ENCODE data around the gene TNFRSF1A.

The TNFRSF1A gene

DNA sequence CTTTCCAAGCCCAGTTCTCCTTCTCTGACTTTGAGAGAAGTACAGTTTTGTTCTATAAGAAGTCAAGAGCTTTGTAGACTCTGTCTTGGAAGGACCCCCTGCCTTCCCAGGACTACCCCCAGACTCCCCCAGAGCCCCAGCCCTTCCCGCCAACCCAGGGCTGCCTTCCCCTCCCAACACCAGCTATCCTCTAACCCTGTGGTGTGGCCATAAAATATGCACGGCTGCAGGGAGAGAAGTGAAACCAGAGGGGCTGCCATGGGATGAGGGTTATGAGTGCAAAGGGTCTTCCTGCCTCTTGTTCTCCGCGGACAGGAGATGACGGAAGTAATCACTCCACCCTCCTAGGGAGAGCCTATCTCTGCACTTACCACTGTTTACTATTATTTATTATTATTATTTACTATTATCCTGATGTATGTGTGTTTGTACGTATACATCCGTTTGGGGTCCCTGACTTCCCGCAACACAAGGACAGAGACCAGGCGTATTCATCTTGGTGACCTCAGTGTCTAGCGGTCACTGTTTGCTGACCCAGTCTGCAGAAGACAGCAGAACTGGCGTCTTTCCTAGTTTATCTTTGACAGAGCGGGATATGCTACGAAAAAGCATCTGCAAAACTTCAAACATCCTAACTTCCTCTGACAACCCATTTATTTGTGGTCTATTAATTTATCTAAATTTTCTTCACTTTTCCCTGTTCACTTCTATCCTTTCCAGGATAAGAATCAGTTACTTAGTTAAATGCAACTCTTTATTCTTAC lies 37.0 kb upstream of the TNFRSF1A start:
- DNase-seq (ENCODE audit: insufficient read length, low spot score) (no peak), FAIRE-seq (no peak)

DNA sequence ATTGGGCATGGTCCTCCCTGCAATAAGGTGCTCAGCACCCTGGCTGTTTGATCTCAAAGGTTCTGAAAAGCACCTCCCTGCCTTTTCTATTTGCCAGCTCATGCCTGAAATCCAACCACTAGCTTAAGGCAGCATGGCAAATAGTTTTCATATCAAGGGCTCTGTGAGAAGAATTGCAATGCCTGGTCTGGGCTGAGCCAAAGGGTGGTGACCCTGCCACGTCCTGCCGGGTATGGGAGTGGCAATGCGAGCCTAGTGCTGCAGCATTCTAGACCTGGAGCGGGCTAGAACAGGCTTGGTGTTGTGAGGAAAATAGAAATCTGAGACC lies 35.8 kb upstream of the TNFRSF1A start:
- FAIRE-seq = no peak
- no peak for DNase-seq (ENCODE audit: insufficient read length, low spot score)
- no peak for TF ChIP-seq CTCF (IDR thresholded peaks at IDR 0.05; ENCODE audit: insufficient read depth, missing control alignments)

More for the DNA sequence above, 37.0 kb upstream of the TNFRSF1A start:
- no peak for TF ChIP-seq CTCF (IDR thresholded peaks at IDR 0.05; ENCODE audit: insufficient read depth, missing control alignments)

- no peak for FAIRE-seq
- DNase-seq (ENCODE audit: insufficient read length, low spot score) = no peak
- no peak for TF ChIP-seq CTCF (IDR thresholded peaks at IDR 0.05; ENCODE audit: insufficient read depth, missing control alignments)
Observed at GRCh38 chr12:6376870-6377666, 35.2 kb upstream of the TNFRSF1A start.

GRCh38 chr12:6376079-6376869 lies 34.4 kb upstream of the TNFRSF1A start:
- TF ChIP-seq CTCF (IDR thresholded peaks at IDR 0.05; ENCODE audit: insufficient read depth, missing control alignments) = no peak
- FAIRE-seq = no peak
- DNase-seq (ENCODE audit: insufficient read length, low spot score) = no peak

GRCh38 chr12:6375269-6376078 lies 33.6 kb upstream of the TNFRSF1A start, which contains the start of gene SCNN1A:
TSS of gene SCNN1A (minus strand) at chr12:6375563. CDS start at chr12:6374783, 780 bp downstream.
- TF ChIP-seq CTCF (IDR thresholded peaks at IDR 0.05; ENCODE audit: insufficient read depth, missing control alignments) = no peak
- no peak for DNase-seq (ENCODE audit: insufficient read length, low spot score)
- no peak for FAIRE-seq

- TF ChIP-seq CTCF (IDR thresholded peaks at IDR 0.05; ENCODE audit: insufficient read depth, missing control alignments) = no peak
- DNase-seq (ENCODE audit: insufficient read length, low spot score) (no peak), FAIRE-seq (no peak)
Observed at GRCh38 chr12:6374786-6375160, 32.9 kb upstream of the TNFRSF1A start.

Data from D721Med (cell line).